T-helper 1 cell treated with Interleukin-12 subunit alpha and Interleukin-12 subunit beta and Interleukin-4 antibody, amounts not matched to agents 30 μg/mL and 1 μg/mL, for 36 hours (primary cell): ENCODE measurements around the gene RASA1.
A peak's percentile ranks its signal among the peaks of the same experiment; 100 is the strongest.

Experiments
- H3K27ac Mint-ChIP-seq: one replicate; pipeline ENCODE4 v1.8.0; 2021; ENCODE audit warnings: mild to moderate bottlenecking, mixed read lengths
- H3K27me3 Mint-ChIP-seq: one replicate; pipeline ENCODE4 v1.8.0; 2021; ENCODE audit warnings: low read depth, mixed read lengths
- H3K36me3 Mint-ChIP-seq: one replicate; pipeline ENCODE4 v1.8.0; 2021; ENCODE audit warnings: low read depth, mixed read lengths
- H3K4me1 Mint-ChIP-seq: one replicate; pipeline ENCODE4 v1.8.0; 2021; ENCODE audit warnings: low read depth, mixed read lengths
- H3K4me3 Mint-ChIP-seq: one replicate; pipeline ENCODE4 v1.8.0; 2021; ENCODE audit warnings: mild to moderate bottlenecking, moderate library complexity, mixed read lengths
- H3K9me3 Mint-ChIP-seq: one replicate; pipeline ENCODE4 v1.8.0; 2021; ENCODE audit warnings: mixed read lengths

The RASA1 gene

GRCh38 chr5:87267574-87268125, at the start of gene RASA1:
Gene RASA1, plus strand, starts transcription at chr5:87267883. Its CDS starts 569 bp downstream, at chr5:87268452.
- H3K27me3 Mint-ChIP-seq, result peaks cover 5% of the 10 kb centered on the region
- H3K4me3 Mint-ChIP-seq, result peak within 1 kb of the TSS; percentile 84
- peaks cover 6% of the 10 kb centered on the region for H3K36me3 Mint-ChIP-seq
- H3K27ac Mint-ChIP-seq, result peak within 1 kb of the TSS; percentile 87
- H3K9me3 Mint-ChIP-seq, result no peaks in the 10 kb centered on the region
- peaks cover 20% of the 10 kb centered on the region for H3K4me1 Mint-ChIP-seq

- no peak overlapping the region for H3K27ac Mint-ChIP-seq
- H3K27me3 Mint-ChIP-seq, result no peaks in the 10 kb centered on the region
- H3K9me3 Mint-ChIP-seq, result no peaks in the 10 kb centered on the region
- H3K36me3 Mint-ChIP-seq, result no peaks in the 10 kb centered on the region
- H3K4me1 Mint-ChIP-seq, result no peaks in the 10 kb centered on the region
- no peak overlapping the region for H3K4me3 Mint-ChIP-seq
Observed at GRCh38 chr5:87229780-87230179, 37.9 kb upstream of the RASA1 start.

DNA sequence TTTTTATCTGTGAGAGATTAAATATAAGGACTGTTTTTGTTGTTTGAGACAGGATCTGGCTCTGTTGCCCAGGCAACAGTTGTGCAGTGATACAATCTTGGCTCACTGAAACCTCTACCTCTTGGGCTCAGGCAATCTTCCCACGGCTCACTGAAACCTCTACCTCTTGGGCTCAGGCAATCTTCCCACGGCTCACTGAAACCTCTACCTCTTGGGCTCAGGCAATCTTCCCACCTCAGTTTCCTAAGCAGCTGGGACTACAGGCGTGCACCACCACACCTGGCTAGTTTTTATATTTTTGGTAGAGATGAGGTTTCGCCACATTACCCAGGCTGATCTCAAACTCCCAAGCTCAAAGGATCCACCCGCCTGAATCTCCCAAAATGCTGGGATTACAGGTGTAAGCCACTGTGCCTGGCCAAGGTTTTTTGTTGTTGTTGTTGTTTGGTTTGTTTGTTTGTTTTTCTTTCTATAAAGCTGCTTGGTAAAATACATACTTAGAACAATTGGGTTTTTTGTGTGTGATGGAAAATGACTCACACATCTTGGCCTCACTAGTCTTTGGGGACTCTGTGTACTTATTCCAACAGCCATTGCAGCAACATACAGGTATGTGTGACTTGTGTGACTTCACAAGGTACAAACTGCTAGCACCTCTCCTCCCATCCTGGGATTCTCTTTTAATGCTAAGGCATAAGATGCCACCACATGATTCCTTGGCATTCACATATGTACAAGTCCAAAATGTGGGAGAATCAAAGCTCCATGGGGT, 36.5 kb upstream of the RASA1 start:
- Mint-ChIP-seq H3K9me3 (no peaks in the 10 kb centered on the region), H3K4me1 (no peaks in the 10 kb centered on the region), H3K27ac (no peak overlapping the region), H3K4me3 (no peak overlapping the region), H3K36me3 (no peaks in the 10 kb centered on the region), H3K27me3 (peaks cover 5% of the 10 kb centered on the region)

- H3K4me1 Mint-ChIP-seq, result no peaks in the 10 kb centered on the region
- H3K27me3 Mint-ChIP-seq, result peaks cover 16% of the 10 kb centered on the region
- H3K27ac Mint-ChIP-seq, result no peak overlapping the region
- no peaks in the 10 kb centered on the region for H3K9me3 Mint-ChIP-seq
- H3K36me3 Mint-ChIP-seq, result no peaks in the 10 kb centered on the region
- H3K4me3 Mint-ChIP-seq, result no peak overlapping the region
Observed at GRCh38 chr5:87233143-87233542, 34.5 kb upstream of the RASA1 start.

- no peaks in the 10 kb centered on the region for H3K36me3 Mint-ChIP-seq
- H3K4me3 Mint-ChIP-seq, result no peak overlapping the region
- H3K27ac Mint-ChIP-seq, result no peak overlapping the region
- no peaks in the 10 kb centered on the region for H3K9me3 Mint-ChIP-seq
- peaks cover 12% of the 10 kb centered on the region for H3K27me3 Mint-ChIP-seq
- H3K4me1 Mint-ChIP-seq, result peaks cover 3% of the 10 kb centered on the region
Observed at GRCh38 chr5:87241555-87241954, 26.1 kb upstream of the RASA1 start.

GRCh38 chr5:87242242-87242641, 25.4 kb upstream of the RASA1 start:
- peaks cover 8% of the 10 kb centered on the region for H3K27me3 Mint-ChIP-seq
- H3K9me3 Mint-ChIP-seq, result no peaks in the 10 kb centered on the region
- H3K36me3 Mint-ChIP-seq, result no peaks in the 10 kb centered on the region
- H3K4me1 Mint-ChIP-seq, result peaks cover 3% of the 10 kb centered on the region
- no peak overlapping the region for H3K27ac Mint-ChIP-seq
- H3K4me3 Mint-ChIP-seq, result no peak overlapping the region

GRCh38 chr5:87243161-87243844, 24.4 kb upstream of the RASA1 start:
- Mint-ChIP-seq H3K4me1 (peaks cover 3% of the 10 kb centered on the region), H3K27me3 (peaks cover under 1% of the 10 kb centered on the region), H3K4me3 (no peak overlapping the region), H3K27ac (no peak overlapping the region), H3K9me3 (no peaks in the 10 kb centered on the region), H3K36me3 (no peaks in the 10 kb centered on the region)

GRCh38 chr5:87245451-87245850, 22.2 kb upstream of the RASA1 start:
- Mint-ChIP-seq H3K9me3 (no peaks in the 10 kb centered on the region), H3K4me1 (peaks cover 3% of the 10 kb centered on the region), H3K27ac (no peak overlapping the region), H3K36me3 (no peaks in the 10 kb centered on the region), H3K4me3 (no peak overlapping the region), H3K27me3 (no peaks in the 10 kb centered on the region)

GRCh38 chr5:87246061-87246460, 21.6 kb upstream of the RASA1 start:
- H3K9me3 Mint-ChIP-seq, result no peaks in the 10 kb centered on the region
- peaks cover 3% of the 10 kb centered on the region for H3K4me1 Mint-ChIP-seq
- H3K4me3 Mint-ChIP-seq, result no peak overlapping the region
- no peak overlapping the region for H3K27ac Mint-ChIP-seq
- H3K36me3 Mint-ChIP-seq, result no peaks in the 10 kb centered on the region
- no peaks in the 10 kb centered on the region for H3K27me3 Mint-ChIP-seq

- Mint-ChIP-seq H3K9me3 (no peaks in the 10 kb centered on the region), H3K4me1 (no peaks in the 10 kb centered on the region), H3K36me3 (no peaks in the 10 kb centered on the region), H3K4me3 (no peak overlapping the region), H3K27ac (no peak overlapping the region), H3K27me3 (peaks cover 10% of the 10 kb centered on the region)
Observed at GRCh38 chr5:87252283-87252605, 15.4 kb upstream of the RASA1 start.

DNA sequence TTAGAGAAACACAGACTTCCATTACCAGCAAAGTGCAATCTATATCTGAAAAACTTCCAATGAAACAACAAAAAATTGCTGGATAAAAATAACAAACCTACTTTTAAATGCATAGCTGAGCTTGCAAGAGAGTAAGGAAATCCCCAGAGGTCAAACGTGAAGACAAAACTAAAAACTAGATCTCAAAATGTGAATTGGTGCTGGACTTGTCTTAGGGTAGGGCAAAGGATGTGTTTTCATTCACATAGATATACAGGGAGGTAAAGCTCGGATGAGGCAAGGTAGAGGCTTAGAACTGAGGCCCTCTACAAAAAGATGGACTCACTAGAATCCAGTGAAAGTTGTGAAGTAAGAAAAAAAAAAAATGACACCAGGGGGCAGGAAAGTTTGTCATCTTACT, 13.6 kb upstream of the RASA1 start:
- no peaks in the 10 kb centered on the region for H3K4me1 Mint-ChIP-seq
- no peaks in the 10 kb centered on the region for H3K36me3 Mint-ChIP-seq
- H3K27ac Mint-ChIP-seq, result no peak overlapping the region
- H3K27me3 Mint-ChIP-seq, result peaks cover 10% of the 10 kb centered on the region
- no peaks in the 10 kb centered on the region for H3K9me3 Mint-ChIP-seq
- no peak overlapping the region for H3K4me3 Mint-ChIP-seq

GRCh38 chr5:87258507-87258906, 9.2 kb upstream of the RASA1 start:
- Mint-ChIP-seq H3K36me3 (no peaks in the 10 kb centered on the region), H3K4me3 (no peak overlapping the region), H3K4me1 (peaks cover 3% of the 10 kb centered on the region), H3K27ac (no peak overlapping the region), H3K27me3 (peaks cover 10% of the 10 kb centered on the region), H3K9me3 (no peaks in the 10 kb centered on the region)

- Mint-ChIP-seq H3K4me1 (peaks cover 3% of the 10 kb centered on the region), H3K36me3 (no peaks in the 10 kb centered on the region), H3K4me3 (no peak overlapping the region), H3K27me3 (peaks cover 9% of the 10 kb centered on the region), H3K9me3 (no peaks in the 10 kb centered on the region), H3K27ac (no peak overlapping the region)
Observed at GRCh38 chr5:87260604-87261192, 7.0 kb upstream of the RASA1 start.

- Mint-ChIP-seq H3K36me3 (no peaks in the 10 kb centered on the region), H3K9me3 (no peaks in the 10 kb centered on the region), H3K27me3 (peaks cover 5% of the 10 kb centered on the region), H3K4me1 (peaks cover 7% of the 10 kb centered on the region), H3K27ac (no peak overlapping the region), H3K4me3 (no peak overlapping the region)
Observed at GRCh38 chr5:87263498-87263897, 4.2 kb upstream of the RASA1 start.
